WTC11 (cell line): ENCODE data around the gene NACC2. TPM values are rescaled to one million over a fixed set of nuclear protein-coding genes. Genes with fewer than 3 reads are reported as not detected.

Experiments
- CBFB ChIP-seq: sonication (generic); formaldehyde crosslinking; IDR thresholded peaks from 2 replicates; pipeline ENCODE4 v1.8.1; 2022; ENCODE audit warnings: mild to moderate bottlenecking, low read depth, missing genetic modification reagents
- FOXP1 ChIP-seq: sonication (generic); formaldehyde crosslinking; IDR thresholded peaks from 2 replicates; pipeline ENCODE4 v1.8.0; 2022; ENCODE audit warnings: missing genetic modification reagents, mild to moderate bottlenecking, moderate library complexity, borderline replicate concordance
- IRF2 ChIP-seq: sonication (generic); formaldehyde crosslinking; IDR thresholded peaks from 2 replicates; pipeline ENCODE4 v1.8.0; 2022; ENCODE audit warnings: low read depth, missing genetic modification reagents, borderline replicate concordance
- JUN ChIP-seq: sonication (generic); formaldehyde crosslinking; IDR thresholded peaks from 2 replicates; pipeline ENCODE4 v1.8.0; 2023; ENCODE audit warnings: mild to moderate bottlenecking, missing genetic modification reagents
- KAT7 ChIP-seq: sonication (generic); formaldehyde crosslinking; IDR thresholded peaks from 2 replicates; pipeline ENCODE4 v1.8.1; 2023; ENCODE audit warnings: missing genetic modification reagents, mild to moderate bottlenecking, borderline replicate concordance
- MYBL2 ChIP-seq: sonication (generic); formaldehyde crosslinking; IDR thresholded peaks from 2 replicates; pipeline ENCODE4 v1.8.1; 2023; ENCODE audit warnings: mild to moderate bottlenecking, moderate library complexity, missing genetic modification reagents
- NFATC4 ChIP-seq: fragments of 250-450 bp; sonication (Bioruptor Pico); IDR thresholded peaks from 2 replicates; pipeline ENCODE4 v1.9.0; 2021; ENCODE audit warnings: mild to moderate bottlenecking
- NFE2L1 ChIP-seq: sonication (generic); formaldehyde crosslinking; IDR thresholded peaks from 2 replicates; pipeline ENCODE4 v1.8.1; 2023; ENCODE audit warnings: missing genetic modification reagents
- NR1H2 ChIP-seq: sonication (generic); formaldehyde crosslinking; IDR thresholded peaks from 2 replicates; pipeline ENCODE4 v1.9.0; 2021; ENCODE audit warnings: mild to moderate bottlenecking, moderate library complexity, missing genetic modification reagents
- NR2C2 ChIP-seq: sonication (generic); formaldehyde crosslinking; IDR thresholded peaks from 2 replicates; pipeline ENCODE4 v1.8.0; 2022; ENCODE audit warnings: mild to moderate bottlenecking, missing genetic modification reagents
- PRRX2 ChIP-seq: fragments of 250-450 bp; sonication (Bioruptor Pico); IDR thresholded peaks from 2 replicates; pipeline ENCODE4 v1.8.0; 2021; ENCODE audit warnings: mild to moderate bottlenecking
- TEAD1 ChIP-seq: sonication (generic); formaldehyde crosslinking; IDR thresholded peaks from 2 replicates; pipeline ENCODE4 v1.8.0; 2022; ENCODE audit warnings: mild to moderate bottlenecking, missing genetic modification reagents
- ZNF416 ChIP-seq: fragments of 250-450 bp; sonication (Bioruptor Pico); IDR thresholded peaks from 2 replicates; pipeline ENCODE4 v1.9.0; 2021; ENCODE audit warnings: mild to moderate bottlenecking, inconsistent platforms
- total RNA-seq: library from RNA; stranded (reverse); gene quantifications from 3 replicates; pipeline ENCODE4 v1.2.3, GENCODE V29; 2021
- TF ChIP-seq, protein P1 (sequence below): fragments of 200-600 bp; IDR thresholded peaks from 2 replicates; pipeline ENCODE4 v1.8.0; 2022; ENCODE audit warnings: antibody characterized with exemption
- TF ChIP-seq, protein P2 (sequence below): sonication (generic); formaldehyde crosslinking; IDR thresholded peaks from 2 replicates; pipeline ENCODE4 v1.8.0; 2023; ENCODE audit warnings: mild to moderate bottlenecking, missing genetic modification reagents
- TF ChIP-seq, protein P3 (sequence below): sonication (generic); formaldehyde crosslinking; IDR thresholded peaks from 2 replicates; pipeline ENCODE4 v1.8.0; 2022; ENCODE audit warnings: mild to moderate bottlenecking, missing genetic modification reagents
- TF ChIP-seq, protein P4 (sequence below): sonication (generic); formaldehyde crosslinking; IDR thresholded peaks from 2 replicates; pipeline ENCODE4 v1.8.1; 2022; ENCODE audit warnings: missing genetic modification reagents, borderline replicate concordance
- TF ChIP-seq, protein P5 (sequence below): sonication (generic); formaldehyde crosslinking; IDR thresholded peaks from 2 replicates; pipeline ENCODE4 v1.8.1; 2023; ENCODE audit warnings: mild to moderate bottlenecking, missing genetic modification reagents
- TF ChIP-seq, protein P6 (sequence below): sonication (generic); formaldehyde crosslinking; IDR thresholded peaks from 2 replicates; pipeline ENCODE4 v1.8.1; 2023; ENCODE audit warnings: mild to moderate bottlenecking, missing genetic modification reagents, moderate library complexity
- TF ChIP-seq, protein P7 (sequence below): sonication (generic); formaldehyde crosslinking; IDR thresholded peaks from 2 replicates; pipeline ENCODE4 v1.8.0; 2022; ENCODE audit warnings: mild to moderate bottlenecking, missing genetic modification reagents
- TF ChIP-seq, protein P8 (sequence below): fragments of 250-450 bp; sonication (Bioruptor Pico); IDR thresholded peaks from 2 replicates; pipeline ENCODE4 v1.9.0; 2021; ENCODE audit warnings: mild to moderate bottlenecking
- TF ChIP-seq, protein P9 (sequence below): sonication (generic); formaldehyde crosslinking; IDR thresholded peaks from 2 replicates; pipeline ENCODE4 v1.8.1; 2023; ENCODE audit warnings: mild to moderate bottlenecking, missing genetic modification reagents, borderline replicate concordance

Gene NACC2
- total RNA-seq, 1 experiment from 2014 or later, result 17.1 TPM

DNA sequence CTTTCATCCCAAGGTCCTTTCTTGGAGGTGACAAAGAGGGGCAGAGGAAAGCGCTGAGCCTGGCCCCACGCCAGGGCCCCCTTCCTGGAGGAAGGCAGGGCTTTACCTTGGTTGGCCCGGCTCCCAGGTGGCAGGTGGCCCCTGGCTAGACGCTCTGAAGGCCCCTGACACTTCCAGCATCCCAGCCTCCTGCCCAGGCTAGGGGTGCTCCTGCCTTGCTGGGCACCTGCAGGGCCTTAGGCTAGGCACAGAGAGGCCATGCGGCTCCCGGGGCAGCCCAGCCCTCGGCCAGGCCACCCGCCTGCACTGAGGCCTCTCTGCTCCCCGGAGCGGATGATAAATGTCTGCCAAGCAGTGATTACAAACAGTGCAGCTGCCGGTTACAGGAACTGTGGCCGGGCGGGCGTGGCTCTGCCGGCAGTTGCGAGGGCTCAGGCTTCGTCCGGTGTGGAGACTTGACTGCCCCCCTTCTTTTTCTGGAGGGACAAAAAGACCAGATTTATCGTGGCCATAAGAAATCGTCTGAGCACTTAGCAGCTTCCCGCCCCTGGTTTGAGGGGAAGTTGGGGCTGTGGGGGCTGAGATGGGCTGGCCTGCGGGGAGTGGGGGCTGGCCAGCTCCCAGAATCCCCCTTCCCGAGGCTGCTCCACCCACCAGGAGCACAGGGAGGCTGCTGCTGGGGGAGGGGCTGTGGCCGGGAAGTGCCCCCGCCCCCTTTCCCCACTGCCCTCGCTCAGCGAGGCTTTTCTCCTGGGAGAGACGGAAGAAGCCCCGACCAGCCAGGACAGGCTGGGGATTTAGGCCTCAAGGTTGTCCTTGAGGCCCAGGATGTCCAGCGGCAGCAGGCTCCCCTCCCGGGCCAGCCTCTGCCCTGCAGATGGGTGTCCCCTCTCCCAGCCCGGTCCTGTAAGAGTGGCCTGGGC lies 102.3 kb downstream of the NACC2 start (continued):
- TF ChIP-seq, protein P1, sequence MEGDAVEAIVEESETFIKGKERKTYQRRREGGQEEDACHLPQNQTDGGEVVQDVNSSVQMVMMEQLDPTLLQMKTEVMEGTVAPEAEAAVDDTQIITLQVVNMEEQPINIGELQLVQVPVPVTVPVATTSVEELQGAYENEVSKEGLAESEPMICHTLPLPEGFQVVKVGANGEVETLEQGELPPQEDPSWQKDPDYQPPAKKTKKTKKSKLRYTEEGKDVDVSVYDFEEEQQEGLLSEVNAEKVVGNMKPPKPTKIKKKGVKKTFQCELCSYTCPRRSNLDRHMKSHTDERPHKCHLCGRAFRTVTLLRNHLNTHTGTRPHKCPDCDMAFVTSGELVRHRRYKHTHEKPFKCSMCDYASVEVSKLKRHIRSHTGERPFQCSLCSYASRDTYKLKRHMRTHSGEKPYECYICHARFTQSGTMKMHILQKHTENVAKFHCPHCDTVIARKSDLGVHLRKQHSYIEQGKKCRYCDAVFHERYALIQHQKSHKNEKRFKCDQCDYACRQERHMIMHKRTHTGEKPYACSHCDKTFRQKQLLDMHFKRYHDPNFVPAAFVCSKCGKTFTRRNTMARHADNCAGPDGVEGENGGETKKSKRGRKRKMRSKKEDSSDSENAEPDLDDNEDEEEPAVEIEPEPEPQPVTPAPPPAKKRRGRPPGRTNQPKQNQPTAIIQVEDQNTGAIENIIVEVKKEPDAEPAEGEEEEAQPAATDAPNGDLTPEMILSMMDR, result no peak
- no peak for TF ChIP-seq CBFB (CRISPR knock-in tag)
- no peak for TF ChIP-seq MYBL2 (CRISPR knock-in tag)
- TF ChIP-seq, protein P2, sequence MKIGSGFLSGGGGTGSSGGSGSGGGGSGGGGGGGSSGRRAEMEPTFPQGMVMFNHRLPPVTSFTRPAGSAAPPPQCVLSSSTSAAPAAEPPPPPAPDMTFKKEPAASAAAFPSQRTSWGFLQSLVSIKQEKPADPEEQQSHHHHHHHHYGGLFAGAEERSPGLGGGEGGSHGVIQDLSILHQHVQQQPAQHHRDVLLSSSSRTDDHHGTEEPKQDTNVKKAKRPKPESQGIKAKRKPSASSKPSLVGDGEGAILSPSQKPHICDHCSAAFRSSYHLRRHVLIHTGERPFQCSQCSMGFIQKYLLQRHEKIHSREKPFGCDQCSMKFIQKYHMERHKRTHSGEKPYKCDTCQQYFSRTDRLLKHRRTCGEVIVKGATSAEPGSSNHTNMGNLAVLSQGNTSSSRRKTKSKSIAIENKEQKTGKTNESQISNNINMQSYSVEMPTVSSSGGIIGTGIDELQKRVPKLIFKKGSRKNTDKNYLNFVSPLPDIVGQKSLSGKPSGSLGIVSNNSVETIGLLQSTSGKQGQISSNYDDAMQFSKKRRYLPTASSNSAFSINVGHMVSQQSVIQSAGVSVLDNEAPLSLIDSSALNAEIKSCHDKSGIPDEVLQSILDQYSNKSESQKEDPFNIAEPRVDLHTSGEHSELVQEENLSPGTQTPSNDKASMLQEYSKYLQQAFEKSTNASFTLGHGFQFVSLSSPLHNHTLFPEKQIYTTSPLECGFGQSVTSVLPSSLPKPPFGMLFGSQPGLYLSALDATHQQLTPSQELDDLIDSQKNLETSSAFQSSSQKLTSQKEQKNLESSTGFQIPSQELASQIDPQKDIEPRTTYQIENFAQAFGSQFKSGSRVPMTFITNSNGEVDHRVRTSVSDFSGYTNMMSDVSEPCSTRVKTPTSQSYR (CRISPR knock-in tag), result peak; percentile 70
- TF ChIP-seq TEAD1 (CRISPR knock-in tag), result no peak
- no peak for TF ChIP-seq NR1H2 (CRISPR knock-in tag)
- TF ChIP-seq ZNF416 (CRISPR knock-in tag), result no peak
- TF ChIP-seq NFATC4 (CRISPR knock-in tag), result no peak
- TF ChIP-seq, protein P3, sequence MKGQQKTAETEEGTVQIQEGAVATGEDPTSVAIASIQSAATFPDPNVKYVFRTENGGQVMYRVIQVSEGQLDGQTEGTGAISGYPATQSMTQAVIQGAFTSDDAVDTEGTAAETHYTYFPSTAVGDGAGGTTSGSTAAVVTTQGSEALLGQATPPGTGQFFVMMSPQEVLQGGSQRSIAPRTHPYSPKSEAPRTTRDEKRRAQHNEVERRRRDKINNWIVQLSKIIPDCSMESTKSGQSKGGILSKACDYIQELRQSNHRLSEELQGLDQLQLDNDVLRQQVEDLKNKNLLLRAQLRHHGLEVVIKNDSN (CRISPR knock-in tag), result no peak
- TF ChIP-seq PRRX2 (CRISPR knock-in tag), result no peak
- TF ChIP-seq, protein P4, sequence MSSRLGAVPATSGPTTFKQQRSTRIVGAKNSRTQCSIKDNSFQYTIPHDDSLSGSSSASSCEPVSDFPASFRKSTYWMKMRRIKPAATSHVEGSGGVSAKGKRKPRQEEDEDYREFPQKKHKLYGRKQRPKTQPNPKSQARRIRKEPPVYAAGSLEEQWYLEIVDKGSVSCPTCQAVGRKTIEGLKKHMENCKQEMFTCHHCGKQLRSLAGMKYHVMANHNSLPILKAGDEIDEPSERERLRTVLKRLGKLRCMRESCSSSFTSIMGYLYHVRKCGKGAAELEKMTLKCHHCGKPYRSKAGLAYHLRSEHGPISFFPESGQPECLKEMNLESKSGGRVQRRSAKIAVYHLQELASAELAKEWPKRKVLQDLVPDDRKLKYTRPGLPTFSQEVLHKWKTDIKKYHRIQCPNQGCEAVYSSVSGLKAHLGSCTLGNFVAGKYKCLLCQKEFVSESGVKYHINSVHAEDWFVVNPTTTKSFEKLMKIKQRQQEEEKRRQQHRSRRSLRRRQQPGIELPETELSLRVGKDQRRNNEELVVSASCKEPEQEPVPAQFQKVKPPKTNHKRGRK (CRISPR knock-in tag), result no peak
- TF ChIP-seq, protein P5, sequence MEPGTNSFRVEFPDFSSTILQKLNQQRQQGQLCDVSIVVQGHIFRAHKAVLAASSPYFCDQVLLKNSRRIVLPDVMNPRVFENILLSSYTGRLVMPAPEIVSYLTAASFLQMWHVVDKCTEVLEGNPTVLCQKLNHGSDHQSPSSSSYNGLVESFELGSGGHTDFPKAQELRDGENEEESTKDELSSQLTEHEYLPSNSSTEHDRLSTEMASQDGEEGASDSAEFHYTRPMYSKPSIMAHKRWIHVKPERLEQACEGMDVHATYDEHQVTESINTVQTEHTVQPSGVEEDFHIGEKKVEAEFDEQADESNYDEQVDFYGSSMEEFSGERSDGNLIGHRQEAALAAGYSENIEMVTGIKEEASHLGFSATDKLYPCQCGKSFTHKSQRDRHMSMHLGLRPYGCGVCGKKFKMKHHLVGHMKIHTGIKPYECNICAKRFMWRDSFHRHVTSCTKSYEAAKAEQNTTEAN (CRISPR knock-in tag), result 0 out of 2 replicates have a peak, but pooled peaks have one; percentile 61
- TF ChIP-seq, protein P6, sequence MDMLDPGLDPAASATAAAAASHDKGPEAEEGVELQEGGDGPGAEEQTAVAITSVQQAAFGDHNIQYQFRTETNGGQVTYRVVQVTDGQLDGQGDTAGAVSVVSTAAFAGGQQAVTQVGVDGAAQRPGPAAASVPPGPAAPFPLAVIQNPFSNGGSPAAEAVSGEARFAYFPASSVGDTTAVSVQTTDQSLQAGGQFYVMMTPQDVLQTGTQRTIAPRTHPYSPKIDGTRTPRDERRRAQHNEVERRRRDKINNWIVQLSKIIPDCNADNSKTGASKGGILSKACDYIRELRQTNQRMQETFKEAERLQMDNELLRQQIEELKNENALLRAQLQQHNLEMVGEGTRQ (CRISPR knock-in tag), result no peak
- no peak for TF ChIP-seq KAT7
- TF ChIP-seq, protein P7, sequence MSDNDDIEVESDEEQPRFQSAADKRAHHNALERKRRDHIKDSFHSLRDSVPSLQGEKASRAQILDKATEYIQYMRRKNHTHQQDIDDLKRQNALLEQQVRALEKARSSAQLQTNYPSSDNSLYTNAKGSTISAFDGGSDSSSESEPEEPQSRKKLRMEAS (CRISPR knock-in tag), result peak; percentile 28; the same call in 1 of the 2 replicates
- TF ChIP-seq, protein P8, sequence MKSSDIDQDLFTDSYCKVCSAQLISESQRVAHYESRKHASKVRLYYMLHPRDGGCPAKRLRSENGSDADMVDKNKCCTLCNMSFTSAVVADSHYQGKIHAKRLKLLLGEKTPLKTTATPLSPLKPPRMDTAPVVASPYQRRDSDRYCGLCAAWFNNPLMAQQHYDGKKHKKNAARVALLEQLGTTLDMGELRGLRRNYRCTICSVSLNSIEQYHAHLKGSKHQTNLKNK (CRISPR knock-in tag), result no peak
- TF ChIP-seq, protein P9, sequence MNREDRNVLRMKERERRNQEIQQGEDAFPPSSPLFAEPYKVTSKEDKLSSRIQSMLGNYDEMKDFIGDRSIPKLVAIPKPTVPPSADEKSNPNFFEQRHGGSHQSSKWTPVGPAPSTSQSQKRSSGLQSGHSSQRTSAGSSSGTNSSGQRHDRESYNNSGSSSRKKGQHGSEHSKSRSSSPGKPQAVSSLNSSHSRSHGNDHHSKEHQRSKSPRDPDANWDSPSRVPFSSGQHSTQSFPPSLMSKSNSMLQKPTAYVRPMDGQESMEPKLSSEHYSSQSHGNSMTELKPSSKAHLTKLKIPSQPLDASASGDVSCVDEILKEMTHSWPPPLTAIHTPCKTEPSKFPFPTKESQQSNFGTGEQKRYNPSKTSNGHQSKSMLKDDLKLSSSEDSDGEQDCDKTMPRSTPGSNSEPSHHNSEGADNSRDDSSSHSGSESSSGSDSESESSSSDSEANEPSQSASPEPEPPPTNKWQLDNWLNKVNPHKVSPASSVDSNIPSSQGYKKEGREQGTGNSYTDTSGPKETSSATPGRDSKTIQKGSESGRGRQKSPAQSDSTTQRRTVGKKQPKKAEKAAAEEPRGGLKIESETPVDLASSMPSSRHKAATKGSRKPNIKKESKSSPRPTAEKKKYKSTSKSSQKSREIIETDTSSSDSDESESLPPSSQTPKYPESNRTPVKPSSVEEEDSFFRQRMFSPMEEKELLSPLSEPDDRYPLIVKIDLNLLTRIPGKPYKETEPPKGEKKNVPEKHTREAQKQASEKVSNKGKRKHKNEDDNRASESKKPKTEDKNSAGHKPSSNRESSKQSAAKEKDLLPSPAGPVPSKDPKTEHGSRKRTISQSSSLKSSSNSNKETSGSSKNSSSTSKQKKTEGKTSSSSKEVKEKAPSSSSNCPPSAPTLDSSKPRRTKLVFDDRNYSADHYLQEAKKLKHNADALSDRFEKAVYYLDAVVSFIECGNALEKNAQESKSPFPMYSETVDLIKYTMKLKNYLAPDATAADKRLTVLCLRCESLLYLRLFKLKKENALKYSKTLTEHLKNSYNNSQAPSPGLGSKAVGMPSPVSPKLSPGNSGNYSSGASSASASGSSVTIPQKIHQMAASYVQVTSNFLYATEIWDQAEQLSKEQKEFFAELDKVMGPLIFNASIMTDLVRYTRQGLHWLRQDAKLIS (CRISPR knock-in tag), result no peak
- TF ChIP-seq IRF2 (CRISPR knock-in tag), result no peak
- 0 out of 2 replicates have a peak, but pooled peaks have one; percentile 6 for TF ChIP-seq FOXP1 (CRISPR knock-in tag)
- TF ChIP-seq NFE2L1 (CRISPR knock-in tag), result no peak
- TF ChIP-seq JUN (CRISPR knock-in tag), result no peak
- TF ChIP-seq NR2C2 (CRISPR knock-in tag), result no peak
- TF ChIP-seq, all 79 proteins: peak for 10
